H9 (cell line): ENCODE results near the gene ADCY4. TPM values are rescaled to one million over a fixed set of nuclear protein-coding genes. Genes with fewer than 3 reads are reported as not detected.
A peak's percentile ranks its signal among the peaks of the same experiment; 100 is the strongest.

Experiments
- DNase-seq: peaks from one replicate; pipeline ENCODE4 v3.0.0-alpha.2; 2017
- H2AFZ ChIP-seq: one replicate; pipeline ENCODE4 v1.6.1; 2013; ENCODE audit warnings: mild to moderate bottlenecking, low read length, control low read depth, moderate library complexity
- H2AK5ac ChIP-seq: 2 replicates; pipeline ENCODE4 v1.6.1; 2013; ENCODE audit warnings: low read length, control low read depth, mixed read lengths; ENCODE audit not compliant: insufficient read length
- H2BK120ac ChIP-seq: one replicate; pipeline ENCODE4 v1.6.1; 2013; ENCODE audit warnings: low read depth, mild to moderate bottlenecking, low read length, control low read depth, inconsistent platforms; ENCODE audit not compliant: poor library complexity, severe bottlenecking
- H2BK12ac ChIP-seq: 2 replicates; pipeline ENCODE4 v1.6.1; 2013; ENCODE audit warnings: low read length, control low read depth, mixed read lengths, low read depth; ENCODE audit not compliant: insufficient read length
- H2BK15ac ChIP-seq: 2 replicates; pipeline ENCODE4 v1.6.1; 2013; ENCODE audit warnings: low read depth, low read length, control low read depth
- H2BK20ac ChIP-seq: one replicate; pipeline ENCODE4 v1.6.1; 2013; ENCODE audit warnings: low read depth, mild to moderate bottlenecking, low read length, control low read depth, inconsistent platforms; ENCODE audit not compliant: poor library complexity, severe bottlenecking
- H2BK5ac ChIP-seq: 2 replicates; pipeline ENCODE4 v1.6.1; 2013; ENCODE audit warnings: low read length, control low read depth, mixed read lengths; ENCODE audit not compliant: insufficient read length
- H3K14ac ChIP-seq: 2 replicates; pipeline ENCODE4 v1.6.1; 2013; ENCODE audit warnings: low read length, control low read depth; ENCODE audit not compliant: insufficient read depth
- H3K18ac ChIP-seq: 2 replicates; pipeline ENCODE4 v1.6.1; 2013; ENCODE audit warnings: low read depth, mild to moderate bottlenecking, mixed read lengths, low read length, control low read depth; ENCODE audit not compliant: insufficient read length
- H3K23ac ChIP-seq: 2 replicates; pipeline ENCODE4 v1.6.1; 2013; ENCODE audit warnings: low read length, control low read depth, mixed read lengths, low read depth; ENCODE audit not compliant: insufficient read length
- H3K23me2 ChIP-seq: 2 replicates; pipeline ENCODE4 v1.6.1; 2013; ENCODE audit warnings: low read depth, mild to moderate bottlenecking, mixed read lengths, low read length, control low read depth; ENCODE audit not compliant: insufficient read length, poor library complexity, severe bottlenecking
- H3K27ac ChIP-seq: 2 replicates; pipeline ENCODE4 v1.5.1; 2013; ENCODE audit warnings: low read length, control low read depth, mixed read lengths, low read depth; ENCODE audit not compliant: insufficient read length
- H3K27me3 ChIP-seq: 2 replicates; pipeline ENCODE4 v1.6.1; 2013; ENCODE audit warnings: low read length, control low read depth, inconsistent platforms; ENCODE audit not compliant: insufficient read depth
- H3K4ac ChIP-seq: 2 replicates; pipeline ENCODE4 v1.6.1; 2013; ENCODE audit warnings: low read depth, mild to moderate bottlenecking, control low read depth, inconsistent platforms, low read length, moderate library complexity
- H3K4me1 ChIP-seq: 2 replicates; pipeline ENCODE4 v1.6.1; 2013; ENCODE audit warnings: low read length, control low read depth, inconsistent platforms; ENCODE audit not compliant: insufficient read depth
- H3K4me2 ChIP-seq: 2 replicates; pipeline ENCODE4 v1.6.1; 2013; ENCODE audit warnings: low read length, control low read depth, mixed read lengths; ENCODE audit not compliant: insufficient read length, insufficient read depth
- H3K56ac ChIP-seq: 2 replicates; pipeline ENCODE4 v1.6.1; 2013; ENCODE audit warnings: low read depth, mild to moderate bottlenecking, mixed read lengths, low read length, control low read depth; ENCODE audit not compliant: insufficient read length
- H3K79me1 ChIP-seq: 2 replicates; pipeline ENCODE4 v1.6.1; 2013; ENCODE audit warnings: low read depth, mild to moderate bottlenecking, moderate library complexity, low read length, control low read depth, inconsistent platforms; ENCODE audit not compliant: insufficient read depth, poor library complexity, severe bottlenecking
- H3K79me2 ChIP-seq: 2 replicates; pipeline ENCODE4 v1.6.1; 2013; ENCODE audit warnings: low read length, control low read depth, inconsistent platforms; ENCODE audit not compliant: insufficient read depth
- H3K9ac ChIP-seq: 2 replicates; pipeline ENCODE4 v1.6.1; 2013; ENCODE audit warnings: low read length, control low read depth, mixed read lengths; ENCODE audit not compliant: insufficient read length; ENCODE audit errors: extremely low read depth
- H3K9me3 ChIP-seq: one replicate; pipeline ENCODE4 v1.6.1; 2013; ENCODE audit warnings: low read depth, low read length, inconsistent platforms; ENCODE audit not compliant: control insufficient read depth
- H3T11ph ChIP-seq: one replicate; pipeline ENCODE4 v1.6.1; 2013; ENCODE audit warnings: mild to moderate bottlenecking, low read length, control low read depth, inconsistent platforms
- H4K20me1 ChIP-seq: one replicate; pipeline ENCODE4 v1.6.1; 2013; ENCODE audit not compliant: control insufficient read depth, insufficient read length, insufficient read depth
- H4K5ac ChIP-seq: 2 replicates; pipeline ENCODE4 v1.6.1; 2013; ENCODE audit warnings: low read depth, mild to moderate bottlenecking, mixed read lengths, low read length, control low read depth; ENCODE audit not compliant: insufficient read length
- H4K8ac ChIP-seq: replicated peaks from 2 replicates; pipeline ENCODE4 v1.6.1; 2013; ENCODE audit warnings: low read length, control low read depth, mixed read lengths, low read depth; ENCODE audit not compliant: insufficient read length
- H4K91ac ChIP-seq: 2 replicates; pipeline ENCODE4 v1.6.1; 2013; ENCODE audit warnings: low read depth, mild to moderate bottlenecking, moderate library complexity, mixed read lengths, low read length, control low read depth; ENCODE audit not compliant: insufficient read length
- H3K27ac Mint-ChIP-seq, 3 experiments: 2 replicates in 2 of 3; 3 replicates in 1 of 3; pipeline ENCODE4 v1.8.0; 2020 to 2021; ENCODE audit warnings: mixed read lengths in 3 of 3, mild to moderate bottlenecking in 1 of 3, moderate library complexity in 1 of 3
- H3K27me3 Mint-ChIP-seq: 2 replicates; pipeline ENCODE4 v1.8.0; 2021; ENCODE audit warnings: low read depth, mild to moderate bottlenecking, moderate library complexity, mixed read lengths
- H3K36me3 Mint-ChIP-seq, 3 experiments: 2 replicates in 2 of 3; 3 replicates in 1 of 3; pipeline ENCODE4 v1.8.0; 2020 to 2021; ENCODE audit warnings: low read depth in 3 of 3, mixed read lengths in 3 of 3; ENCODE audit not compliant: insufficient read depth in 1 of 3
- H3K4me1 Mint-ChIP-seq, 2 experiments: 2 replicates each; pipeline ENCODE4 v1.8.0; 2020; ENCODE audit warnings: mixed read lengths in 2 of 2
- H3K4me3 Mint-ChIP-seq, 2 experiments: 2 replicates in 1 of 2; 3 replicates in 1 of 2; pipeline ENCODE4 v1.8.0; 2020 to 2021; ENCODE audit warnings: mild to moderate bottlenecking in 2 of 2, mixed read lengths in 2 of 2, moderate library complexity in 1 of 2
- H3K9me3 Mint-ChIP-seq, 2 experiments: 2 replicates in 1 of 2; 3 replicates in 1 of 2; pipeline ENCODE4 v1.8.0; 2020; ENCODE audit warnings: mild to moderate bottlenecking in 2 of 2, mixed read lengths in 2 of 2, moderate library complexity in 1 of 2
- WGBS: extraction: QIAGEN DNeasy Blood & Tissue Kit; methylation state at CpG from one replicate; pipeline ENCODE4 v1.1.7; 2013; ENCODE audit warnings: missing lambda C conversion rate, low lambda C conversion rate, mixed read lengths; ENCODE audit not compliant: insufficient read length; ENCODE audit errors: extremely low coverage; 5-methylcytosine and 5-hydroxymethylcytosine counted together
- total RNA-seq: library from RNA; stranded (reverse); gene quantifications from 2 replicates; pipeline ENCODE4 v1.2.1, GENCODE V29; 2021
- TF ChIP-seq, protein P1 (sequence below): fragments of 200-600 bp; sonication (generic); conservative IDR thresholded peaks from 3 replicates; pipeline ENCODE4 v1.8.0; 2021; ENCODE audit warnings: antibody characterized with exemption, mild to moderate bottlenecking

Gene ADCY4
- total RNA-seq, 1 experiment from 2014 or later, result 0.09 TPM

DNA sequence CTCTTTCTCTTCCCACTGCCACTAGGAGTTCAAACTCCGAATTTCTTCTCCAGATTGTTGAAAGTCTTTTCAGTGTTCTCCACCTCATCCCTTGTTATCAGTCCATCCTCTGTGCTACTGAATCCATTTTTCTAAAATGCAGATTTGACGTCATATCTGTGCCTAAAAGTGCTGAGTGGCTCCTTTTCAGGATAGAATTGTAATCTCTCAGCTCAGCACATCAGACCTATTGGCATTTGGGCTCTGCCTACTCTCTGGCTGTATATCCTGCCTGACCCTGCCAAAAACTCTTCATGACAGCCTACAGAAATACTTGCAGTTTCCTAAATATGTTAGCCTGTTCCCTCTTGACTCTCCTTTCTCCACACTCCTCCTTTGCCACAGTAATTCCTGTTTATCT, 62.4 kb downstream of the ADCY4 start:
- Histone ChIP-seq H3K18ac (no peak overlapping the region), H3K23ac (no peak overlapping the region), H3K4me1 (no peaks in the 10 kb centered on the region), H3K14ac (no peak overlapping the region), H4K91ac (no peak overlapping the region), H3K4me2 (no peak overlapping the region), H3T11ph (no peak overlapping the region), H2BK5ac (no peak overlapping the region), H2AK5ac (no peak overlapping the region), H2BK20ac (no peak overlapping the region), H2BK120ac (no peak overlapping the region), H3K56ac (no peak overlapping the region), H3K79me1 (no peaks in the 10 kb centered on the region), H2BK12ac (no peak overlapping the region), H3K4ac (no peak overlapping the region), H3K9me3 (no peaks in the 10 kb centered on the region), H3K27me3 (no peaks in the 10 kb centered on the region), H3K23me2 (peaks cover 8% of the 10 kb centered on the region), H4K8ac (no peak overlapping the region), H3K79me2 (no peaks in the 10 kb centered on the region), H4K20me1 (no peaks in the 10 kb centered on the region), H4K5ac (no peak overlapping the region), H2BK15ac (no peak overlapping the region), H2AFZ (no peak overlapping the region), H3K9ac (no peak overlapping the region), H3K27ac (no peak overlapping the region)
- WGBS, result no CpG with 5 or more reads among the region's 2 CpGs
- TF ChIP-seq, protein P1, sequence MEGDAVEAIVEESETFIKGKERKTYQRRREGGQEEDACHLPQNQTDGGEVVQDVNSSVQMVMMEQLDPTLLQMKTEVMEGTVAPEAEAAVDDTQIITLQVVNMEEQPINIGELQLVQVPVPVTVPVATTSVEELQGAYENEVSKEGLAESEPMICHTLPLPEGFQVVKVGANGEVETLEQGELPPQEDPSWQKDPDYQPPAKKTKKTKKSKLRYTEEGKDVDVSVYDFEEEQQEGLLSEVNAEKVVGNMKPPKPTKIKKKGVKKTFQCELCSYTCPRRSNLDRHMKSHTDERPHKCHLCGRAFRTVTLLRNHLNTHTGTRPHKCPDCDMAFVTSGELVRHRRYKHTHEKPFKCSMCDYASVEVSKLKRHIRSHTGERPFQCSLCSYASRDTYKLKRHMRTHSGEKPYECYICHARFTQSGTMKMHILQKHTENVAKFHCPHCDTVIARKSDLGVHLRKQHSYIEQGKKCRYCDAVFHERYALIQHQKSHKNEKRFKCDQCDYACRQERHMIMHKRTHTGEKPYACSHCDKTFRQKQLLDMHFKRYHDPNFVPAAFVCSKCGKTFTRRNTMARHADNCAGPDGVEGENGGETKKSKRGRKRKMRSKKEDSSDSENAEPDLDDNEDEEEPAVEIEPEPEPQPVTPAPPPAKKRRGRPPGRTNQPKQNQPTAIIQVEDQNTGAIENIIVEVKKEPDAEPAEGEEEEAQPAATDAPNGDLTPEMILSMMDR, result no peak
- Mint-ChIP-seq H3K4me3 (peak overlapping the region; percentile 1 to 83; a peak in 2 of 5 replicates), H3K4me1 (peaks cover 12 to 14% of the 10 kb centered on the region in 2 experiments), H3K9me3 (no peaks in the 10 kb centered on the region), H3K36me3 (0 out of 7 replicates have a peak, but pooled peaks cover 0 to 4% (median 0%) of the 10 kb centered on the region in 3 experiments), H3K27me3 (no peaks in the 10 kb centered on the region), H3K27ac (no peak overlapping the region)
- no peak for DNase-seq
